Mesothelial cell of epicardium (in vitro differentiated cells): Measurements from ENCODE around the gene NPEPL1. TPM values are rescaled to one million over a fixed set of nuclear protein-coding genes. Genes with fewer than 3 reads are reported as not detected.

Experiments used
- DNase-seq, 2 experiments: peaks; one replicate each; pipeline ENCODE4 v3.0.0; 2021; ENCODE audit warnings: low spot score in 2 of 2; ENCODE audit not compliant: unreplicated experiment in 2 of 2
- H3K27ac Mint-ChIP-seq: 2 replicates; pipeline ENCODE4 v1.8.0; 2021; ENCODE audit warnings: mixed read lengths
- H3K27me3 Mint-ChIP-seq: 2 replicates; pipeline ENCODE4 v1.8.0; 2021; ENCODE audit warnings: low read depth, mixed read lengths
- H3K36me3 Mint-ChIP-seq: 2 replicates; pipeline ENCODE4 v1.8.0; 2021; ENCODE audit warnings: mixed read lengths
- H3K4me1 Mint-ChIP-seq: 2 replicates; pipeline ENCODE4 v1.8.0; 2021; ENCODE audit warnings: mixed read lengths
- H3K4me3 Mint-ChIP-seq: 2 replicates; pipeline ENCODE4 v1.8.0; 2021; ENCODE audit warnings: mild to moderate bottlenecking, moderate library complexity, mixed read lengths
- H3K9me3 Mint-ChIP-seq: 2 replicates; pipeline ENCODE4 v1.8.0; 2021; ENCODE audit warnings: mixed read lengths
- total RNA-seq: library from RNA; stranded (reverse); gene quantifications from 3 replicates; pipeline ENCODE4 v1.2.1, GENCODE V29; 2021
- TF ChIP-seq, protein P1 (sequence below): fragments of 200-600 bp; sonication (generic); IDR thresholded peaks from one replicate; pipeline ENCODE4 v1.5.0; 2021; ENCODE audit warnings: antibody characterized with exemption; ENCODE audit not compliant: unreplicated experiment

NPEPL1 gene
- total RNA-seq, 1 donor from 2014 or later = 65.8 TPM

- no peak overlapping the region for H3K27ac Mint-ChIP-seq
Observed at GRCh38 chr20:58713801-58714339, 21.3 kb downstream of the NPEPL1 start.

DNA sequence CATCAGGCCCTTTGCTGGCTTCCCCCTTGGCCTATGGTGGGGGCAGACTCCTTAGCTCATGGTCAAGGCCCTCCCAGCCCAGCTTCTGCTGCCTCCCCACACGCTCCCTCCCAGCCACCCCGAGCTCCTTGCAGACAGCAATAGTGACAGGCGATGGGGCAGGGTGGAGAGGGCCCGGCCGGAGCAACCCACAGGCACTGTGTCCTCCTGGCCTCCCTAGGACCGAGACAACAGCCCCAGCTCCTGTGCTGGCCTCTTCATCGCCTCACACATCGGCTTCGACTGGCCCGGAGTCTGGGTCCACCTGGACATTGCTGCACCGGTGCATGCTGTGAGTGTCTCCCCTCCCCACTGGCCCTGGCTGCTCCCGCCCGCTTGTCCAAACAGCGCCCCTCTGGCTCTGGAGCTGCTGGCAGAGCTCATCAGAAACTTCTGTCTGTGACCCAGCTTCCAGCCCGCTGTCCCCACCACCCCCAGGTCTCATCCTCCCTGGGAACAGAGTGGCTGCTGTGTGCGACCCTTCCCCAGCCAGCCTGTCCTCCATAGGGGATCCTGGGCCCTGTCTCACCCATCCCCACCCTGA, 21.8 kb downstream of the NPEPL1 start:
- H3K36me3 Mint-ChIP-seq = peaks cover 3% of the 10 kb centered on the region
- H3K27me3 Mint-ChIP-seq = no peaks in the 10 kb centered on the region
- H3K27ac Mint-ChIP-seq = no peak overlapping the region
- no peaks in the 10 kb centered on the region for H3K9me3 Mint-ChIP-seq
- no peak overlapping the region for H3K4me3 Mint-ChIP-seq
- TF ChIP-seq, protein P1, sequence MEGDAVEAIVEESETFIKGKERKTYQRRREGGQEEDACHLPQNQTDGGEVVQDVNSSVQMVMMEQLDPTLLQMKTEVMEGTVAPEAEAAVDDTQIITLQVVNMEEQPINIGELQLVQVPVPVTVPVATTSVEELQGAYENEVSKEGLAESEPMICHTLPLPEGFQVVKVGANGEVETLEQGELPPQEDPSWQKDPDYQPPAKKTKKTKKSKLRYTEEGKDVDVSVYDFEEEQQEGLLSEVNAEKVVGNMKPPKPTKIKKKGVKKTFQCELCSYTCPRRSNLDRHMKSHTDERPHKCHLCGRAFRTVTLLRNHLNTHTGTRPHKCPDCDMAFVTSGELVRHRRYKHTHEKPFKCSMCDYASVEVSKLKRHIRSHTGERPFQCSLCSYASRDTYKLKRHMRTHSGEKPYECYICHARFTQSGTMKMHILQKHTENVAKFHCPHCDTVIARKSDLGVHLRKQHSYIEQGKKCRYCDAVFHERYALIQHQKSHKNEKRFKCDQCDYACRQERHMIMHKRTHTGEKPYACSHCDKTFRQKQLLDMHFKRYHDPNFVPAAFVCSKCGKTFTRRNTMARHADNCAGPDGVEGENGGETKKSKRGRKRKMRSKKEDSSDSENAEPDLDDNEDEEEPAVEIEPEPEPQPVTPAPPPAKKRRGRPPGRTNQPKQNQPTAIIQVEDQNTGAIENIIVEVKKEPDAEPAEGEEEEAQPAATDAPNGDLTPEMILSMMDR = no peak
- H3K4me1 Mint-ChIP-seq = no peaks in the 10 kb centered on the region
- peak; percentile 16 to 31 for DNase-seq

More at GRCh38 chr20:58713801-58714339, 21.3 kb downstream of the NPEPL1 start:
- peaks cover 3% of the 10 kb centered on the region for H3K36me3 Mint-ChIP-seq
- H3K27me3 Mint-ChIP-seq = no peaks in the 10 kb centered on the region
- TF ChIP-seq, protein P1 = no peak
- no peaks in the 10 kb centered on the region for H3K9me3 Mint-ChIP-seq
- no peaks in the 10 kb centered on the region for H3K4me1 Mint-ChIP-seq
- H3K4me3 Mint-ChIP-seq = no peak overlapping the region
- DNase-seq = peak in 1 of 2 experiments; percentile 21

- no peak for DNase-seq
- Mint-ChIP-seq H3K27me3 (no peaks in the 10 kb centered on the region), H3K4me3 (no peak overlapping the region), H3K9me3 (no peaks in the 10 kb centered on the region), H3K27ac (no peak overlapping the region), H3K36me3 (peaks cover 3% of the 10 kb centered on the region), H3K4me1 (no peaks in the 10 kb centered on the region)
- TF ChIP-seq, protein P1 = no peak
Observed at GRCh38 chr20:58714923-58715351, 22.3 kb downstream of the NPEPL1 start.

GRCh38 chr20:58715391-58715800, 22.8 kb downstream of the NPEPL1 start:
- Mint-ChIP-seq H3K36me3 (peaks cover 3% of the 10 kb centered on the region), H3K27me3 (no peaks in the 10 kb centered on the region), H3K27ac (no peak overlapping the region), H3K4me3 (no peak overlapping the region), H3K4me1 (no peaks in the 10 kb centered on the region), H3K9me3 (no peaks in the 10 kb centered on the region)
- DNase-seq = no peak
- TF ChIP-seq, protein P1 = no peak

- Mint-ChIP-seq H3K27me3 (peaks cover 1% of the 10 kb centered on the region), H3K4me1 (no peaks in the 10 kb centered on the region), H3K4me3 (no peak overlapping the region), H3K9me3 (no peaks in the 10 kb centered on the region), H3K27ac (peak overlapping the region; percentile 6), H3K36me3 (peaks cover 3% of the 10 kb centered on the region)
- TF ChIP-seq, protein P1 = no peak
- peak; percentile 9 to 24 for DNase-seq
Observed at GRCh38 chr20:58715801-58716475, 23.3 kb downstream of the NPEPL1 start.
